ENCODE measurements around the gene CHDH.

The CHDH gene

DNA sequence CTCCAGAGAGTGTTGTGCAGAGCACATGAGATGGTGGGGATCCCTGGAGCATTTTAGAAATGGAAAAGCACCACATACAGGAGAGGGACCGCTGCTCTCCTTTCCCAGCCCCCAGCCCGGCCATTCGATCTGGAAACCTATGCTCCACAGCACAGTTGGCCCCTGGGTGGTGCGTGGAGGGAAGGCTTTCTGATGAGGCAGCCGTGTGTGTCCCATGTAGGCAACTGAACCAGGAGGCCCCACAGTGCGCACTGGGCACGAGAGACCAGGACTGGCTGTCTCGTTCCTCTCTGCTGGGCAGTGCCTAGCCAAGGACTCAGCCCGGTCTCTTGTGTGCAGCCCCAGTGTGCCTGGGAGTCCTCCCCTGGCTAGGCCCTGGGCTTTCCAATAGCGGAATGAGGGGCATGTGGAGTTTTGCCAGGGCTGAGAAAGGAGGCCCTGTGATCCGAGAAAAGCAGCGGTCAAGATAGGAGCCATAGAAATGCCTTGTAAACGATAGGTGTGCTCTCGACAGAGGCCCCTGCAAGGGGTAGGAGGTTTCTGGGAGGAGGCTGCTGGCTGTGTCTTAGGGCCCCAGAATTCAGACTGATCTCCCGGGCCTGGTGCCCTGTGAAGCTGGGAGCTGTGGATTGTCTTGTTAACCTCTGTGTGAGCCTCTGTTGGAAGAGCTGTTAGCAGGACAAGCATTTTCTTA is 39.0 kb downstream of the CHDH start:
- no peak for DNase-seq

DNA sequence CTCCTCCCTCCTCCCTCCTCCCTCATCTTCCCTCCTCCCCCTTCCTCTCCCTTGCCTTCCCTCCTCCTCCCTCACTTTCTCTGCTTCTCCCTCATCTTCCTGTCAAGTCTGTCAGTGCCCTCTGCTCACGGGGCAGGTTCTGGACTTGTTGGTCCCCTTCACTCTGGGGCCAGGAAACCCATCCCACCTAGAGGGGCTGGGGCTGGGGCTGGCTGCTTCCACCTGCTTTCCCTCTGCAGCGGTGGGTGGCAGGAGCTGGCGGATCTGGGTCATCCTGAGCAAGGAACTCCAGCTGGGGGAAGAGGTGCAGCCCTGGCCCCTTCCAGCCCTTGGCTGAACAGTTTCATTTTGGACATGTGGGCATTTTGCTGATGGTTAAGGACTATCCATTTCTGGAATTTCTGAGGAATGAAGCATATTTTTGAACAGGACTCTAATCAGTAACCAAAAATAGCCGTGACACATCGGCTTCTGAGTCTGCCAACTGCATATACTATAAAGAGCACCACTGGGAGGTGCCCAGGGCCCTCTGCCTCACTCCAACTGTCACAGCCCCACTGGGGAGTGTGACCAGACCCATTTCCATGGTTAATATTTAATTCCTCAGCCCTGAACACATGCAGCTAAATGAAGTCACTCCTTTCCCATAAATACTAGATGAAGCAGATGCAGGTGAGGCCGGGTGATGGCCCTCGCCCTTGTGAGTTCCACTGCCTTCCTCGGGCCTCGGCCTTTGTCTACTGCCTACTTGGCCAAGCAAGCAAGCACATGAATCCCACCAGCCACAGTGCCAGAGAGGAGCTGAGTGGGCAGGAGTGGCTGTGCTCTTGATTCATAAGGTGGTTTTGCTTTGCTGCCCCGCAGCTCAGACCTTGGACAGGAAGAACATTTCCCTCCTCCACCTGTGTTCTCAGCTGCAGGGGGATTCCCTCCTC is 39.8 kb downstream of the CHDH start:
- no peak for DNase-seq

DNA sequence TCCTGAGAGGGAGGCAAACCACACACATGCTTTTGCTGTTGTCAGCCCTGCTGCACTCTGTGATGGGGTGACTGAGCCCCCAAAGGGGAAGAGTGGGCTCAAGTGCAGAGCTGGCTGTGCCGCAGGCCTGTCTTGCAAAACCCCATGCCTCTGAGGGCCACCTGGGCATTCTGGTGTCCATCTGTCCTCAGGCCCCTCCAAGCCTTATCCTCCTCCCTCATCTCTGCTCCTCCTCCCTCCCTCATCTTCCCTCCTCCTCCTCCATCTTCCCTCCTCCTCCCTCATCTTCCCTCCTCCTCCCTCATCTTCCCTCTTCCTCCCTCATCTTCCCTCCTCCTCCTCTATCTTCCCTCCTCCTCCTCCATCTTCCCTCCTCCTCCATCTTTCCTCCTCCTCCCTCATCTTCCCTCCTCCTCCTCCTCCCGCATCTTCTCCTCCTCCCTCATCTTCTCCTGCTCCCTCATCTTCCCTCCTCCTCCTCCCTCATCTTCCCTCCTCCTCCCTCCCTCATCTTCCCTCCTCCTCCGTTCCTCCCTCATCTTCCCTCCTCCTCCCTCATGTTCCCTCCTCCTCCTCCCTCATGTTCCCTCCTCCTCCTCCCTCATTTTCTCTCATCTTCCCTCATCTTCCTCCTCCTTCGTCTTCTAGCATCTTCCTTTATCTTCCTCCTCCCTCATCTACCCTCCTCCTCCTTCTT is 40.6 kb downstream of the CHDH start:
- no peak for DNase-seq

DNA sequence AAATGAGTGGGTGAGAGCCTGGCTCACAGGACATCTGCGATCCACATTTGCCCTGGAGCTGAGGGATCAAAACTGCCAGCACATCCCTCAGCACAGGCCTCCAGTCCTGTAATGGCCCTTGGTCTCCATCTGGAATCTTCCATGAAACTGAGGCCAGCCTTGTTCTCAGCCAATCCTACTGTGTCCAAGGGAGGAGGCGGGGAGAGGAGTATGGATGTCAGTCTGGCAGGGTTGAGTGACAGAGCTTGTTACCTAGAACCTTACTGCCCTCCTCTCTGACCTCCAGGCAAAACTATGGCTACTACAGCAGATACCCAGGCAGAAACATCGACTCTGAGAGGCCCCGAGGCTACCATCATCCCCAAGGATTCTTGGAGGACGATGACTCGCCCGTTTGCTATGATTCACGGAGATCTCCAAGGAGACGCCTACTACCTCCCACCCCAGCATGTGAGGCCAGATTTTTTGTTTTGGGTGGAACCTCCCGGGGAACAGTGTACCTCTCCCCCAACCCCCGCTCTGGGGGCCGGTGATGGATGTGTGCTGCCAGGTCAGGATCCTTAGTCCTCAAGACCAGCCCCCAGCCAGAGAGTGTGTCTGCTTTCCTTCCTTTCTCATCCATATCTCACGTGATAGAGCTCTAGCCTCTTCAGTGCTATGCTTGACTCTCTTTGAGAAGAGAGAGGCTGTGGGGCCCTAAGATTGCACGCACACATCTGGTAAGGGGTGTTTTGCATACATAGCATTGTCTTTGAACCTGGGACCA is 41.3 kb downstream of the CHDH start:
- no peak for DNase-seq

DNA sequence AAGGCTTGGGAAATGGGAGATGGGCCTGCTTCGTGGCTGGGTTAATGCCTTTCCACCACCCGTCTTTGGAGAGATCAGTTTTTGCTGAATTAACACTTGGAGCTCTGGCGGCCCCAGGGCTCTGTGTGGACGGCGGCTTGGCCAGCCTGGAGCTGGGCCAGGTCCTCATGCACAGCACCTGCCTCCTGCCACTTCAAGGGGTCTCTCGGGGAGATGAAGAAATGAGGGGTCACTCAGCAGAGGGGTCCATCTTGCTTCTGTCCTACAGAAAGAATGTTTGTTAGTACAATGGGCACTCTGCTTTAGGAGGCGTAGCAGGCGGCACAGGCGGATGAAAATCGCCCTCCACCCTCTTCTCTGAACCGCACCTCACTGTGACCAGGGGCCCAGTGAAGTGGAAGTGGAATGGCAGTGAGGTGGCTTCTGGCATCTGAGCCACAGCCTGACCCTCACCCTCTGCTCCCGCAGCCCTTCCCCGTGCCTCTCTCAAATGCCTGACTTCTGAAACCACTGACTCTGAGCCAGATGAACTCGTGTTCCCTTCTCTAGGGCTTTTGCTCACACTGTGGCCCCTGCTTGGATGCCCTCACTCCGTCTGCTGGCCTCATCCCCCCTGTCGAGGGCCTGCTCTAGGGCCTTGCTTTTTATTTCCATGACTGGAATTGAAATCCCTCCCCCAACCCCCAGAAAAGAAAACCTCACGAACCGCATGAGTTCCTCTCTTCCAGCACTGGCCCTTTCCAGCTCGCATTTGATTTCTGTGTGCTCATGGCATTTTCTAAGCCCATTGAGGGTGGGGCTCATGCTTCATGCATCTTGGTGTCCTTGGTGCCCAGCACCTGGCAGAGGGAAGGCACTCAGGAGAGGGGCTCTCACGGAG is 42.2 kb downstream of the CHDH start:
- peak; percentile 55 for DNase-seq

DNA sequence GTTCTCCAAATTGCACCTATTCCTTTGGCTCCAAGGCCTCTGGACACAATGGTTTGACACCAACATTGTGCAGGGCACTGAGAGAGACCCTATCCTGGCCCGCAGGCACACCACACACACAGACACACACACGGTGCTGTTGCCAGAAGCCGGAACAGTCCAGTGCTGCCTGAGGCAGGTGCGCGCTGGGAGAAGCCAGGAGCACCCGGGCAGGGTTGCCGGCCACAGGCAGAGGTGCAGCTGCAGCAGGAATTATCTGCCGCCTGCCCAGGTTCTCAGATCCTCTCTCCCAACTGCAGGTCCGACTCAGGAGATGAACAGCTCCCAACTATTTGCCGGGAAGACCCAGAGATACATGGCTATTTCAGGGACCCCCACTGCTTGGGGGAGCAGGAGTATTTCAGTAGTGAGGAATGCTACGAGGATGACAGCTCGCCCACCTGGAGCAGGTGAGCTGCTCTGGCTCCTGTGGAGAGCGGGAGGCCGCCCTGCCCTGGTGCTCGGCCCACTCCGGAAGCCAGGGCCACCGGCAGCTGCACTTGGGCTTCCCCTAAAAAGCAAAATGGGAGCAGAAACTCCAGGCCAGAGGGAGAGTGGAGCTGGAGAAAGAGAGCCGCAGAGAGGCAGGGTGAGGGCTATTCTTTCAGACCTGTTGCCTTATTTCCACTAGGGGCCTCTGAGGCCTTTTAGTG is 42.9 kb downstream of the CHDH start:
- peak; percentile 7 for DNase-seq

DNA sequence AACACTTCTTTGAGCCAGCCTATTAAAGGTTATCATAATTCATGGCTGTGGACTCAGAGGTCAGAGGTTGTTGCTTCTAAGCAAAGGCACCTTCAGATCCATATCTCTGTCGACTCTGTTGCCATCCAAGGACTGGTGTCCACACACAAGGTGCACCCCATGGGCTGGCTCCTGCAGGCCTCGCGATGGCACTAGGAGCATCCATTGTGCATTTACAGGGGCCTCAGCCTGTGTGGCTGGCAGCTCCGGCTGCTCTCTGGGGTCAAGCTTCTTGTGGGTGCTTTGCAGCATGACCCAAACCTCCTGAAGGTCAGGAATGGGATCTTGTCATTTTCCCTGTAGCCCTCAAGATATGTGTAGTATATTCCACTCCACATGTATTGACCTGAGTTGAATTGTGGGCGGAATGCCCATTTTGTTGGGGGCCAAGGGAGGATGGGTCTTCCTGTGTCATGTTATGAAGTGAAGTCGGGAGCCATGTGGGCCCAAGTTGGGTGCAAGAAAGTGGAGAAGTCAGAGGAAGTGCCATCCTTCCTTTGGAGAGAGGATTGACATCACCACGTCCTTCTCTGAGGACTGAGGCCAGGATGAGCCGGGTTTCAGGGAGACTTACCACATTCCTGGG is 43.9 kb downstream of the CHDH start:
- no peak for DNase-seq

DNA sequence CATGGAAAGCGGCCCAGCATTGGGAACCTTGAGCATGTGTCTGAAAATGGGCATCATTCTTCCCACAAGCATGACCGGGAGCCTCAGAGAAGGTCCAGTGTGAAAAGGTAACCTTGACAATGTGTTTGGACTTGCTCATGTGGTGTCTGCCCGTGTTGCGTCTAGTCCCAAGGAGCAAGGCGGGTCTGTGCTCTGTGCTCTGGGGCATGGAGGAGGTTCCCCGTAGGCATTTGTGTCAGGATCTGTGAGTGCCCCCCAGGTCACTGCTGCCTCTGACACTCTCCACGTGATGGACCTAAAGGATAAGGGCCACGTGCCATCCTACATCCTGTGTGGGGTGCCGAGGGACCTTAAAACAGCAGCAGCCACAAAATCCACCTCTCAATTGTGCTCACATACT is 44.9 kb downstream of the CHDH start:
- no peak for DNase-seq

DNA sequence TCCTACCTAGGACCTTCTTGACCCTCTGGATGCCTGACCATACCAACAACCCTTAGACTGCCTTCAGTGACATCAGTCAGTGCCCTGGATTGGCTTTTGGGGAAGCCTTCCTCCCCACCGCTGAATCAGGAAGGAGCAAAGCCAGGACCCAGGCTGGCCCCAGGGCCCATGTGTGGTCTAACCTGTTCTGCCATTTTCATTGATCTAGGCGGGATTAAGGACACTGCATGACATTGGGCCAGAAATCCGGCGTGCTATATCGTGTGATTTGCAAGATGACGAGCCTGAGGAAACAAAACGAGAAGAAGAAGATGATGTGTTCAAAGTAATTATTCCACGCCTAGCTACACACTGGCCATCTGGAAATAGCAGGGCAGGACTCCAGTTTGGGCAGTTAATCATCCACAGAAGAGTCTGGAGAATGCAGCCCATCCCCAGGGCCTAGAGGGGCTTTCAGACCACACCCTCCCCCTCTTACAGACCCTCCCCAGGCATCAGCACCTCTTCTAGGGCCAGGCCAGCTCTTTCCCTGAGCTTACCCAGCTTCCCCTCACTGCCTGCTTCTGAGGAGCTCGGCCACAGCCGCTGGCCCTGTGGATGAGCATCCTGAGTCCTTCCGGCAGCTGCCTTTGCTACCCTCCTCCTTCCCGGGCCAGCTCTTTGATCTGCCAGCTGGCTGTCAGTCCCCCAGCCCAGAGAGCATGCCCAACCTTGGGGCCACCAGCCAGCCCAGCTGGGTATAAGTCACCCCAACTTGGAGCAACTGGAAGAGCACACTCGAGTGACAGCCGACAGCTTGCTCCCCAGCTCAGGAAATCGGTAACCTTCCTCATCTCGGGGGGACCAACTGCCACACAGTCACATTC is 45.9 kb downstream of the CHDH start:
- DNase-seq = no peak

DNA sequence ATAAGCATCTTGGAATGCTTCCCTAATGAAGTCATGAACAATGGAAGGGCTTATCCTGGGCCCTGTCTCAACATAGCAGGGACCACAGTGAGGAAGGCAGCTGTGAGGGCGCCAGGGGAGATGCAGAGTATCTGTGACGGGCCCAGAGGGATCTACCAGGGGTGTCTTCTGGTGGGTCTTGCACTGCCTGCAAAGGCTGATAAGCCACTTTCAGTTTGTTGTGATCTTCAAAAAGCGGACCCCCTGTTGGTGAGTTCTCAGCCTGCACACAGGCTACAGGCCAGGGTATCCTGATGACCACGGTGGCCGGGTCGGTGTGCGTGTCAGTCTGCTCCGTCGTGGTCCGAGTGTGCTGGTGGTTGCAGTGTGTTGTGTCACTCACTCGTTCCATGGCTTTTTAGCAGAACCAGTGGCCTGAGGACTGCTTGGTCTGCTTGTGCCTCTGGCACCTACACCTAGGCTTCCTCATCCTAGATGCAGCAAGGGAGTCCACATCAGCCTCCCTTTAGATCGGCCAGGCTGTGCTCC is 46.8 kb downstream of the CHDH start:
- no peak for DNase-seq

DNA sequence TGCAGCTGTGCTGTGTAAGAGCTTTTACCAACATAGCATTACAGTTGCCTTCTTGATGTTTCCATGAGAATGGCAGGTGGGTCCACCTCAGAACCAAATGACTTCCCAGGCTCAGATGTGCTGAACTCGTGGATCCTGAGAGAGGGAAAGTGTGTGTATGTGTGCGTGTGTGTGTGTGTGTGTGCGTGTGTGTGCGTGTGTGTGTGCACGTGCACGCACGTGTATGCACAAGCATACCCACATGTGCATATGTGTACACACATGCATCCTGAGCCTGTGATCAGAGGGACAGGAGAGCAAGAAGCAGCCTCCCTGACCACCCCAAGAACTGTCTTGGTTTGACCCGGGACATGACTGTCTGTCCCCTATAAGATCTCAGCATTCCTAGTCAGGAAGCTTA is 48.1 kb downstream of the CHDH start:
- DNase-seq = no peak

DNA sequence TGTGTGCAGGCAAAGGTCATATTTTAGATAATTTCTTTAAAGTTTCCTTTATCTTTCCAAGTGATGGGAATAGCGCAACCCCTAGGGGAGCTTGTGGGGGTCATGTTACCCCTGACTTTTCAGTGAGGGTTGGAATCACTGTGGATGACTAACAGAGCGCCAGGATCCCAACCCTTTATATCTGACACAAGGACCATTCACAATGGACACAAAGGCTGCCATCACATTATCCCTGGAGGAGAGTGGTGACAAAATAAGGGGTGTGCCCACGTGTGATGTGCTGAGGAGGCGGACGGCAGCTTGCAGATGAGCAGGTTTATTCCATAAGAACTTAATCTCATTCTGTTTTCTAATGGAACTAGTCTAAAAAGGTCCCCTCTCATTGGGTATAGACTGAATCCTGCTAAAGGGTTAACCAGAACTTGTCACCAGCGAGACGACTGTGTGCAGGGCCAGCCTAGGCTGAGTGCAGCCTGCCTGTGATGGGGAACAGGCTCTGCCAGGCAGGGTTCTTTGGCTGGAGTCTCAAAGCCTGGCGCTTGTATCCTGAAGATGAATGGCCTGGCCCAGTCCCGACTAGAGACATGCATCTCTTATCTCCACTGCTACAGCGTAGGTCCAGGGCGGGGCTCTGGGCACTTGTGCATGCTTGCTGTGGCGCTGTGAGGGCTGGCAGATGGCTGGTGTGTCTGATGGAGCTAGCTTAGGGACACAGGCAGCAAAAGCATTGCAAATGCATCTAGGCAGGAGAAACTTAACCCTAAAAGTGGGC is 50.2 kb downstream of the CHDH start:
- DNase-seq = peak; percentile 57

DNA sequence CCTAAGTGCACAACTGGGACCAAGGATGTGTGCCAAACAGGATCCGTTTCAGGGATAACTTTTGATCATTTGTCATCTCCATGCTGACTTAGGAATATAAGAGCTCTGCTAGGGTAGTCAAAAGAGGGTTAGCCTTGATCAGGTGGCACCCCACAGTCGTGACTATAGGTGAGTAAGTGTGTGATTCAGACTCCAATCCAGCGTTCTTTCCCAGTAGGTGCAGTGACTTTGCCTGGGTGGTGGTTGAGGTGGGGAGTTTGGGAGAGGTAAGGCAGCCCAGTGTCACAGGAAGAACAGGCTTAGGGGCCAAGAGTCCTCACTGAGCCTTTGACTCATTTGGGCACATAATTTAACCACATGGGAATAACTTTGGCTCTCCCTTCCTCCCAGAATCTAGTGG is 51.0 kb downstream of the CHDH start:
- DNase-seq = no peak

DNA sequence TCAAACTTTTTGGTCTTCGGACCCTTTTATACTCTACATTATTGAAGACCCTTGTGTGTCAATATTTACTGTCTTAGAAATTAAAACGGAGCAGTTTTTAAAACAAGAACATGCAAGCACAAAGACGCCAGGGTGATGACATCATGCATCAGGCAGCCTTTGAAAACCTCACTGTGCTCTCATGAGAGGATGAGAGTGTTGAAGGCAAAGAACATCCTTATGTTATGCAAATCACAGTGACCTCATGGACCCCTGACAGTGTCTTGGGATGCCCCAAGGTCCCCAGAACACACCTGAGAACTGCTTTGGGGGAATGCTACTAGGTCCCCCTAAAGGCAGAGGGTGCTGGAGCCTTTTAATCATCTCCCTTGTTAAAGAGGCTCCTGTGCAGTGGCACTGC is 51.6 kb downstream of the CHDH start:
- DNase-seq = no peak

DNA sequence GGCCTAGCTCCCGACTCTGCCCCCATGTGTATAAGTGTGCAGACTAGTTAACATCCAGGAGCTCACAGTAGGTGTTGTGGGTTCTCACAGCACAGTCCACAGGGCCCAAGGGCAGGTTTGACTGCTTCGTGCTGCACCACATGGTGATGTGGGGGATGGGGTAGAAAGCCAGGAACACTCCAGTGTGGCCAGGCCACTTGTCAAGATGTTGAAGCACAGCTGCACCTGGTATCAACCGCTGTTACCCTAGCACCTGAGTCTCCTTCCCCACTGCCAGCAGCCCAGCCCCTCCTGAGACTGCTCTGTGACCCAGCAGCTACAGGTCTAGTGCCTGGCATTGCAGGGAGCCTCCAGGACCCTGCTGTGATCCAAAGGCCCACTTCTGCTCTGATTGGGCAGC is 53.4 kb downstream of the CHDH start:
- peak; percentile 61 for DNase-seq

DNA sequence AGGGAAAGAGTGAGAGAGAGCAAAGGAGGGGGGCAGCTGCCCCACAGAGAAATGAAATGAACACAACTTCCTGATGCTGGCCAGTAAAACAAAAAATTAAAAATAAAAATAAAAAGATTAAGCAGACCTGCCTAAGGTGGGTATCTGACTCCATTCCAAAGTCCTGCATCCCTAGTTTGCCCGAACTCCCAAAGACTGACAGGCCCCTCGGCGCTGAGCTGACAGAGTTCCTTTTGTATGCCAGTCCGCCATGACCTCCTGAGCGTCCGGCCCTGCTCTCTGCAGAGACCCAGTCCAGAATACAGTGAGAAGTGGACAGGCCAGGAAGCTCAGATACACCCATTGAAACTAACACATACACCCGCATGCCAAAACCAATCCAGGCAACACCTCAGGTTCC is 54.9 kb downstream of the CHDH start:
- DNase-seq = no peak

DNA sequence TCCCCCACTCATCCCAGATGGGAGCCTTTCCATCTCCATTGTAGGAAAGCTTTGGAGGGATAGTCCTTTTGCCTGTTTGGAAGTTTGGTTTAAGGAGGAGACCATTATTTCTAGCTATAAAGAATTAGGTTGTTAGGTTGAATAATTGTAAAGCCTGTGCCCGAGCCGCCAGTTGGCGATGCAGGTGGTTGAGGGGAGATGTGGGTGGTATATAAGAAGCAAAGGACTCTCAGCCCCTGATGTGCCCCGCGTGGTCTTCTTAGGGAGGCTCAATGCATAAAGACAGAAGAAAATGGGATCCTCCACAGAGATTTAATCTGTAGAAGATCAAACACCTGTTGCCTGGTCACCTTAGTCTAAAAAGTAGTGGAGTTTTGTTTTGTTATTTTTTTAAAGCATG is 55.7 kb downstream of the CHDH start:
- no peak for DNase-seq

DNA sequence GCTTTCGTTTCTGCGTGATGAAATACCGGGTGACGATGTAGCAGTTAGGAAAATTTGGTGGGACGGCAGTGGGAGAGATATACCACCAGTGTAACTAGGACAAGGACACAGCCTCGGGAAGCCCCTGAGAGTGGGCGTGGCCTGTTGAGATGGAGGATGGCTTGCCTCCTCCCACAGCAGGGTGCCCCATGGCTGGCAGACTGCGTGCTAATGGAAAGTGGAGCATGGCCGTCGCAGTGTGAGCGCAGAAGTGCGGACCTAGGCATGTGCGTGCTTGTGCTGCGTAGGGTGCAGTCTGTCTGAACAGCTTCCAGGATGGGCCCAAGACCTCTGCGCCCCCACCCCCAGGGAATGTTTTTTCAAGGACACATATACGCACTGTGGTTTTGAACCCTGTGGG is 56.8 kb downstream of the CHDH start:
- no peak for DNase-seq

DNA sequence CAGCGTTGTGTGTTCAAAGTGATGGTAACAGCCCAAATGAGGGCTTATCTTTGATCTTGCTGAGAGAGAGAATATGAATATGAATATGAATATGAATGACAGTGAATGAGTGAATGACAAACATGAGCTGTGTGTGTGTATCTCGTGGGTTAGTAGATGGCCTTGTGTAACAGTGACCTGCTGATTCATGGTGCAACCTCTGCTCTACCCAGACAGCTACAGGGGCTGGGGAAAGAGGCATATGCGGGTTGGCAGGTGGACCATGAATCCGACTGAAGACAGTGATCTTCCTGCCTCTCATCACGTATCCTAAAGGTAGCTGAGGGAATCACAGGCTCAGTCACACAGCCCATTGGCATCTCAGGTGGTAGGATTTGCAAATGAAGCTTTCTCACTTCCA is 58.2 kb downstream of the CHDH start:
- no peak for DNase-seq
